Activated CD8-positive, alpha-beta T cell treated with anti-CD3 and anti-CD28 coated beads, Interleukin-2, amount 10 ng/mL, durations not matched to agents 7 days and 5 days (primary cell): ENCODE data around the gene NARF. TPM values are rescaled to one million over a fixed set of nuclear protein-coding genes. Genes with fewer than 3 reads are reported as not detected.
"Not testable (repeated sequence)": the region's sequence is repeated elsewhere in the genome, so short reads cannot be mapped to it uniquely, and the experiment has no call there.

Experiments used
- ATAC-seq: fragments of 150-1000 bp; cut with Tn5 transposase; one replicate; pipeline ENCODE4 v1.10.0; 2021; ENCODE audit warnings: moderate library complexity
- CTCF ChIA-PET: fragments of 350-600 bp; sonication (Branson Sonifier 250); formaldehyde crosslinking; loops from one replicate; lab custom pipeline; 2021; ENCODE audit warnings: antibody characterized with exemption; lab: Charles Lee
- POLR2A ChIA-PET: fragments of 350-600 bp; sonication (Branson Sonifier 250); formaldehyde crosslinking; loops from one replicate; lab custom pipeline; 2021; ENCODE audit warnings: antibody characterized with exemption; lab: Charles Lee
- DNase-seq: peaks from one replicate; pipeline ENCODE4 v3.0.0-alpha.2; 2020
- H3K27ac Mint-ChIP-seq: one replicate; pipeline ENCODE4 v1.8.0; 2021; ENCODE audit warnings: mild to moderate bottlenecking, mixed read lengths
- H3K27me3 Mint-ChIP-seq: one replicate; pipeline ENCODE4 v1.8.0; 2021; ENCODE audit warnings: low read depth, mixed read lengths
- H3K36me3 Mint-ChIP-seq: one replicate; pipeline ENCODE4 v1.8.0; 2021; ENCODE audit warnings: low read depth, mixed read lengths
- H3K4me1 Mint-ChIP-seq: one replicate; pipeline ENCODE4 v1.8.0; 2021; ENCODE audit warnings: low read depth, mixed read lengths
- H3K4me3 Mint-ChIP-seq: one replicate; pipeline ENCODE4 v1.8.0; 2021; ENCODE audit warnings: mild to moderate bottlenecking, mixed read lengths
- H3K9me3 Mint-ChIP-seq: one replicate; pipeline ENCODE4 v1.8.0; 2022; ENCODE audit warnings: mixed read lengths; ENCODE audit not compliant: insufficient read depth
- total RNA-seq, 2 experiments: library from RNA; stranded (reverse); gene quantifications; one replicate each; pipeline ENCODE4 v1.2.3, GENCODE V29; 2021

The NARF gene
- total RNA-seq: 100 to 1,000 TPM; 112 to 114 TPM

GRCh38 chr17:82458179-82458884 lies at the start of gene NARF:
Gene NARF, plus strand, starts transcription at chr17:82458741. Its CDS starts 63 bp downstream, at chr17:82458804.
- Mint-ChIP-seq H3K27ac (peak within 1 kb of the TSS; percentile 94), H3K9me3 (no peaks in the 10 kb centered on the region), H3K4me1 (peaks cover 31% of the 10 kb centered on the region), H3K27me3 (no peaks in the 10 kb centered on the region), H3K4me3 (peak within 1 kb of the TSS; percentile 94), H3K36me3 (peaks cover 50% of the 10 kb centered on the region)
- ChIA-PET POLR2A (interaction anchor here (0.7 to 2.6 kb wide), 10 partner anchors 9 to 69 kb away, joined by 3 to 24 read pairs (median 4); partner anchors contain the start of gene FOXK2), CTCF (interaction anchor here (1.0 kb wide), 1 partner anchor 9 kb away, joined by 3 read pairs; no protein-coding TSS in a partner anchor)
- DNase-seq: peak; percentile 98
- ATAC-seq: peak; percentile 98

GRCh38 chr17:82408938-82409318 lies 49.6 kb upstream of the NARF start:
- Mint-ChIP-seq H3K36me3 (peaks cover 9% of the 10 kb centered on the region), H3K9me3 (no peaks in the 10 kb centered on the region), H3K27me3 (no peaks in the 10 kb centered on the region), H3K4me1 (peaks cover 11% of the 10 kb centered on the region), H3K4me3 (no peak overlapping the region), H3K27ac (no peak overlapping the region)
- POLR2A ChIA-PET: no interaction called here
- CTCF ChIA-PET: no interaction called here
- ATAC-seq: no peak
- no peak for DNase-seq

GRCh38 chr17:82410014-82410716 lies 48.4 kb upstream of the NARF start:
- ChIA-PET CTCF (interaction anchor here (1.1 to 2.3 kb wide), 2 partner anchors 57 to 60 kb away, joined by 3 to 8 read pairs; no protein-coding TSS in a partner anchor), POLR2A (no interaction called here)
- peaks cover 19% of the 10 kb centered on the region for H3K4me1 Mint-ChIP-seq
- no peak for DNase-seq
- peaks cover 13% of the 10 kb centered on the region for H3K36me3 Mint-ChIP-seq
- ATAC-seq: no peak
- H3K27ac Mint-ChIP-seq: no peak overlapping the region
- no peaks in the 10 kb centered on the region for H3K27me3 Mint-ChIP-seq
- H3K9me3 Mint-ChIP-seq: no peaks in the 10 kb centered on the region
- H3K4me3 Mint-ChIP-seq: no peak overlapping the region

DNA sequence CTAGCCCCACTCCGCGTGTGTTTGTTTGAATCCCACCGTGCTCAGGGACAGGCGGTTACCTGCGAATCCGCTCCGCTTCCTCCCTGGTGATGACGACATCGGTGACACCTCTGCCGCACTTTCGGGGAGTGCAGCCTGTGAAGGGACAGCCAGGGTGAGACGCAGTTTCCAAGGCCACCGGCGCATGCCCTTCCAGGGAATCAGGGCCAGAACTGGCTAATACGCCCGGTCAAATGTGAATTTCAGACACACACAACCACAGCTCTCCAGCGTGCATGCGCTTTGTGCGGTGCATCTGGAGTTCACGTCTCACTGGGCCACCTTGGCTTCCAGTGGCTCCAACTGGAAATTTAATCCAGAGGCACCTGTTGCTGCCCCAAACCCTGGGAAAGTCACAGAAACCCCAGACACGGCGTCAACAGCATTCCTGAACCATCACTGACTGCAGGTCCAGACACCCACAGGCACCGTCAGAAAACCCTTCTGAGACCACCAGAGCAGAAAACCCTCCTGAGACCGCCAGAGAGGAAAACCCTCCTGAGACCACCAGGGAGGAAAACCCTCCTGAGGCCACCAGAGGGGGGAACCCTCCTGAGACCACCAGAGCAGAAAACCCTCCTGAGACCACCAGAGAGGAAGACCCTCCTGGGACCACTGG lies 47.0 kb upstream of the NARF start:
- DNase-seq (no peak), ATAC-seq (no peak)
- no peak overlapping the region for H3K27ac Mint-ChIP-seq
- peaks cover 20% of the 10 kb centered on the region for H3K4me1 Mint-ChIP-seq
- CTCF ChIA-PET: interaction anchor here (2.3 kb wide), 1 partner anchor 61 kb away, joined by 8 read pairs; no protein-coding TSS in a partner anchor
- H3K4me3 Mint-ChIP-seq: no peak overlapping the region
- H3K27me3 Mint-ChIP-seq: no peaks in the 10 kb centered on the region
- POLR2A ChIA-PET: no interaction called here
- peaks cover 11% of the 10 kb centered on the region for H3K36me3 Mint-ChIP-seq
- H3K9me3 Mint-ChIP-seq: no peaks in the 10 kb centered on the region

GRCh38 chr17:82412081-82412480 lies 46.5 kb upstream of the NARF start:
- H3K27ac Mint-ChIP-seq, H3K4me3 Mint-ChIP-seq, ATAC-seq, POLR2A ChIA-PET, H3K9me3 Mint-ChIP-seq, CTCF ChIA-PET, DNase-seq, H3K27me3 Mint-ChIP-seq: not testable (repeated sequence)
- H3K4me1 Mint-ChIP-seq: peaks cover 20% of the 10 kb centered on the region
- peaks cover 11% of the 10 kb centered on the region for H3K36me3 Mint-ChIP-seq

DNA sequence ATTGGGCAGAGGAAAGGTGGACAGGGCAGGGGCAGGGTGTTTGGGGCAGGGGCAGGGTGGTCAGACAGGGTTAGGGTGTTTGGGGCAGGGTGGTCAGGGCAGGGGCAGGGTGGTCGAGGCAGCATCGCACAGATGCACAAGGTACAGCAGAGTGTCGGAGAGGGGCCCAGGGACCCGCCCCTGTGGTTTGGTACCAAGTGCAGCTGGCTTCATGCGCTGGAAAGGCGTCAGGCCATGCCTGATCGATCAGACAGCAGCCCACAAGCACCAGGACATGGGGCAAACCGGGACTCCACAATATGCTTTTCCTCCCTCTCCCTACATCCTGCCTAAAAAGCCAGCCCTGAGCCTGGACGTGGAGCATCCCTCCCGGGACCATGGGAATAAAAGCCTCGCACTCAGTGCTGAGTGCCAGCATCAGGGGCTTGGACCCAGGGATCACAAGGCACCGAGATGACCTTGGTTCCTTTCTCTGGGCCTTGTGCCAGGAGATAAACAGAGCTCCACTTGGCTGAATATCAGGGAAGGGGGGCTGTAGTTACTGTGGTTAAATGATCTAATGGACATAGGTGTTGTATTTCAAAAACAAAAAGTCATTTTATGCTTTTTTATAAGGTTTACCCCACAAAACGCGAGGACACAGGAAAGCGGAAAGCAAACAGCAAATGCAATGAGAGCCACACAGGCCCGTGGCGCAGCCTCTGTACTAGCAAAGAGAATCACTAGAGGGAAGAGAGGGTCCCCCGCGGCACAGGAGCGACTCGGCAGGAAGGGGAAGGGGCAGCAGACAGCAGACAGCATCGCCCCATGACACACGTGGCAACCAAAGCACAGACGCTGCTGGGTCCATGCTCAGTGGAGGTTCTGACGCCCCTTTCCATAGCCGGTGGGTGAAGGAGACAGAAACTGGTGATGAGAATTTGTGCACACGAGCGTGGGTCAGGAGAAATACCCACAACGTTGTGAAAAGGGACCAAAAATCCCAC lies 45.7 kb upstream of the NARF start:
- H3K27ac Mint-ChIP-seq: no peak overlapping the region
- H3K4me3 Mint-ChIP-seq: no peak overlapping the region

GRCh38 chr17:82414548-82415281 lies 43.8 kb upstream of the NARF start:
- no peak overlapping the region for H3K27ac Mint-ChIP-seq
- POLR2A ChIA-PET: interaction anchor here (0.5 to 0.8 kb wide), 2 partner anchors 25 to 62 kb away, joined by 3 to 5 read pairs; no protein-coding TSS in a partner anchor
- ATAC-seq (peak; percentile 32), DNase-seq (peak; percentile 84)
- no peak overlapping the region for H3K4me3 Mint-ChIP-seq
- H3K36me3 Mint-ChIP-seq: peaks cover 10% of the 10 kb centered on the region
- no peaks in the 10 kb centered on the region for H3K27me3 Mint-ChIP-seq
- CTCF ChIA-PET: interaction anchor here (0.7 to 3.0 kb wide), 4 partner anchors 48 to 173 kb away, joined by 3 to 19 read pairs (median 7); partner anchors contain the start of gene TEX19
- no peaks in the 10 kb centered on the region for H3K9me3 Mint-ChIP-seq
- peaks cover 19% of the 10 kb centered on the region for H3K4me1 Mint-ChIP-seq

More for the DNA sequence above, 45.7 kb upstream of the NARF start:
- no peak for DNase-seq
- peaks cover 16% of the 10 kb centered on the region for H3K4me1 Mint-ChIP-seq
- H3K27me3 Mint-ChIP-seq: no peaks in the 10 kb centered on the region
- H3K9me3 Mint-ChIP-seq: no peaks in the 10 kb centered on the region
- CTCF ChIA-PET: interaction anchor here (1.0 to 3.0 kb wide), 3 partner anchors 14 to 62 kb away, joined by 3 to 19 read pairs (median 11); partner anchors contain the start of gene TEX19
- H3K36me3 Mint-ChIP-seq: peaks cover 8% of the 10 kb centered on the region
- no peak for ATAC-seq
- POLR2A ChIA-PET: no interaction called here

GRCh38 chr17:82415336-82415735 lies 43.2 kb upstream of the NARF start:
- Mint-ChIP-seq H3K4me1 (peaks cover 26% of the 10 kb centered on the region), H3K27me3 (no peaks in the 10 kb centered on the region), H3K36me3 (peaks cover 17% of the 10 kb centered on the region), H3K27ac (no peak overlapping the region), H3K9me3 (no peaks in the 10 kb centered on the region), H3K4me3 (no peak overlapping the region)
- ATAC-seq: no peak
- DNase-seq: no peak
- CTCF ChIA-PET: interaction anchor here (2.7 to 3.0 kb wide), 2 partner anchors 58 to 64 kb away, joined by 11 to 19 read pairs; partner anchors contain the start of gene TEX19
- POLR2A ChIA-PET: interaction anchor here (0.5 kb wide), 1 partner anchor 25 kb away, joined by 3 read pairs; no protein-coding TSS in a partner anchor

GRCh38 chr17:82415786-82416185 lies 42.8 kb upstream of the NARF start:
- CTCF ChIA-PET: interaction anchor here (1.3 to 3.0 kb wide), 2 partner anchors 9 to 58 kb away, joined by 4 to 11 read pairs; partner anchors contain the start of gene TEX19
- H3K9me3 Mint-ChIP-seq: no peaks in the 10 kb centered on the region
- H3K4me3 Mint-ChIP-seq: no peak overlapping the region
- H3K27me3 Mint-ChIP-seq: no peaks in the 10 kb centered on the region
- POLR2A ChIA-PET: no interaction called here
- H3K4me1 Mint-ChIP-seq: peaks cover 28% of the 10 kb centered on the region
- H3K36me3 Mint-ChIP-seq: peaks cover 18% of the 10 kb centered on the region
- no peak for ATAC-seq
- H3K27ac Mint-ChIP-seq: no peak overlapping the region
- DNase-seq: no peak

GRCh38 chr17:82416264-82416663 lies 42.3 kb upstream of the NARF start:
- ChIA-PET CTCF (interaction anchor here (1.3 to 2.3 kb wide), 2 partner anchors 9 to 65 kb away, joined by 4 to 7 read pairs; no protein-coding TSS in a partner anchor), POLR2A (interaction anchor here (1.0 kb wide), 1 partner anchor 33 kb away, joined by 3 read pairs; no protein-coding TSS in a partner anchor)
- ATAC-seq: no peak
- Mint-ChIP-seq H3K4me3 (no peak overlapping the region), H3K9me3 (no peaks in the 10 kb centered on the region), H3K4me1 (peaks cover 33% of the 10 kb centered on the region), H3K27ac (no peak overlapping the region), H3K36me3 (peaks cover 23% of the 10 kb centered on the region), H3K27me3 (no peaks in the 10 kb centered on the region)
- DNase-seq: no peak
